Testis (tissue), 2 donors: Measurements from ENCODE around the gene SNTB2.

ENCODE experiments used
- POLR2A ChIP-seq: fragments of 450-650 bp; IDR thresholded peaks from one replicate; pipeline ENCODE4 v1.6.1; 2017; ENCODE audit warnings: antibody characterized with exemption, mild to moderate bottlenecking, moderate library complexity
- TF ChIP-seq, protein P1 (sequence below), 3 experiments: fragments of 450-650 bp in 2 of 3; fragments of 200-600 bp in 1 of 3; sonication (generic) in 1 of 3; IDR thresholded peaks; one replicate each; pipeline ENCODE4 v1.5.1; 2016 to 2019; ENCODE audit warnings: antibody characterized with exemption in 3 of 3, mild to moderate bottlenecking in 2 of 3, moderate library complexity in 1 of 3

DNA sequence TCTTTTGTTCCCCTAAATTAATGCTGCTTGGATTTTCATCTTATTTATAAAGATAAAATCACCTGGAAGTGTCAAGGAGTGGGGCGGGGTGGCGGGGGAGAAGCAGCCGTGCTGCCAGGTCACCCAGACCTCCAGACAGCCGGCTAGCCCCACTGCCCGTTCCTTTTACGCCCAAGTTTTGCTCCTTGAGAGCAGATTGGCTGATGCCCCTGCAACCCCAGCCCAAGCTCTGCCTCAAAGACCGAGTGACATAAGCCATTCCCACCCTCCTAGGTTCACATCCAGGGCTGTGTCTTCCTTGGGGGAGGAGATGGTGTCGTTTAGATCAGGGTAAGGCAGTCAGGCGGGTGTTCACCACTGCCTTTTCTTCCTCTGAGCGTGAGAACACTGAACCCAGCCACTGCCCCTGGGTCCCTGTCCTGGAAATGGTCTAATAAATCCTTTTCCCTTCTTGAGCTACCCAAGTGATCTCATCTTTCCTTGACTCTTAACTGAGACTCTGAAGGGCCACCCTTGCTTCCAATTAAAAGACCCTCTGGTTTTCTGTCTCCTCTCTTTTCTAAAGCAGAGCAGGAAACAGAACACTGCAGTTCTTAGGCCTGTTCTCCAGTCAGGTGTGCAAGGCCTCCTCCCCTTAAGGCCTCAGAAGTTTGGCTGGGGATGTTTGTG is 137.8 kb downstream of the SNTB2 start:
- TF ChIP-seq, protein P1, sequence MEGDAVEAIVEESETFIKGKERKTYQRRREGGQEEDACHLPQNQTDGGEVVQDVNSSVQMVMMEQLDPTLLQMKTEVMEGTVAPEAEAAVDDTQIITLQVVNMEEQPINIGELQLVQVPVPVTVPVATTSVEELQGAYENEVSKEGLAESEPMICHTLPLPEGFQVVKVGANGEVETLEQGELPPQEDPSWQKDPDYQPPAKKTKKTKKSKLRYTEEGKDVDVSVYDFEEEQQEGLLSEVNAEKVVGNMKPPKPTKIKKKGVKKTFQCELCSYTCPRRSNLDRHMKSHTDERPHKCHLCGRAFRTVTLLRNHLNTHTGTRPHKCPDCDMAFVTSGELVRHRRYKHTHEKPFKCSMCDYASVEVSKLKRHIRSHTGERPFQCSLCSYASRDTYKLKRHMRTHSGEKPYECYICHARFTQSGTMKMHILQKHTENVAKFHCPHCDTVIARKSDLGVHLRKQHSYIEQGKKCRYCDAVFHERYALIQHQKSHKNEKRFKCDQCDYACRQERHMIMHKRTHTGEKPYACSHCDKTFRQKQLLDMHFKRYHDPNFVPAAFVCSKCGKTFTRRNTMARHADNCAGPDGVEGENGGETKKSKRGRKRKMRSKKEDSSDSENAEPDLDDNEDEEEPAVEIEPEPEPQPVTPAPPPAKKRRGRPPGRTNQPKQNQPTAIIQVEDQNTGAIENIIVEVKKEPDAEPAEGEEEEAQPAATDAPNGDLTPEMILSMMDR (IDR thresholded peaks at IDR 0.05) = no peak
- no peak for TF ChIP-seq POLR2A
